Cardiac fibroblast (primary cell): ENCODE measurements around the gene SSX5.
"Not testable (repeated sequence)": the region's sequence is repeated elsewhere in the genome, so short reads cannot be mapped to it uniquely, and the experiment has no call there.

Experiments used
- DNase-seq, 2 donors: peaks; one replicate each; pipeline versions ENCODE4 v3.0.0 to v3.0.0-alpha.2; 2010; ENCODE audit warnings: low read depth in 2 of 2
- H3K4me3 ChIP-seq, 2 donors: replicated peaks in 1 of 2; 1 replicate in 1 of 2; 2 replicates in 1 of 2; pipeline ENCODE4 v1.5.1; 2011; ENCODE audit warnings: low read depth in 2 of 2, low read length in 2 of 2, mild to moderate bottlenecking in 2 of 2, moderate library complexity in 1 of 2
- CTCF ChIP-seq: IDR thresholded peaks from one replicate; pipeline ENCODE4 v1.5.1; 2011; ENCODE audit warnings: low read depth, mild to moderate bottlenecking, low read length, inconsistent platforms

Gene SSX5, protein sequence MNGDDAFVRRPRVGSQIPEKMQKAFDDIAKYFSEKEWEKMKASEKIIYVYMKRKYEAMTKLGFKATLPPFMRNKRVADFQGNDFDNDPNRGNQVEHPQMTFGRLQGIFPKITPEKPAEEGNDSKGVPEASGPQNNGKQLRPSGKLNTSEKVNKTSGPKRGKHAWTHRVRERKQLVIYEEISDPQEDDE

DNA sequence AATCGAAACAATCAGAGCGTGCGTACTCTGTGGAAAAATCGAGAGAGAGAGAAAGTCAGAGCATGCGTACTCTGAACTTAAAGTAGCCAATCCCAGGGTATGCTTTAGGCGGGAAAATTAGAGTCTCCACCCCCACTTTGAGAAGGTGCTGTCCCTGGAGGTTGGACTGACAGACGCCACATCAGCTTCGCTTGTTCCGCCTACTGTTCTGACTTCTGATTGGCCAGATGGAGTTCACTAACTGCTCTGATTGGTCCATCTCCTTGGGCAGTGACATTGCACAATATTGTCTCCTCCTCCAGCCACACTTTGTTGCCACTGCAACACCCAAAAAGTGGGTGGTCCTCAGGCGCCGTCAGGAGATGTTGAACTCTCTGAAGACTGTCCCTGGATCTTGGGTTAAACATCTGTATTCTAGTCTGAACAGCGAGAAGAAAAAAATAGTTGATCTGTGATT, at the start of gene SSX5:
SSX5 (minus strand) TSS at position 51 of the 457 bp plus-strand sequence. CDS start 1,437 bp downstream, outside the sequence.
- DNase-seq: no peak
- TF ChIP-seq CTCF: no peak
- no peak within 1 kb of the TSS for H3K4me3 ChIP-seq

- DNase-seq, H3K4me3 ChIP-seq: not testable (repeated sequence)
Observed at GRCh38 chrX:48224196-48224595, 27.6 kb upstream of the SSX5 start.

DNA sequence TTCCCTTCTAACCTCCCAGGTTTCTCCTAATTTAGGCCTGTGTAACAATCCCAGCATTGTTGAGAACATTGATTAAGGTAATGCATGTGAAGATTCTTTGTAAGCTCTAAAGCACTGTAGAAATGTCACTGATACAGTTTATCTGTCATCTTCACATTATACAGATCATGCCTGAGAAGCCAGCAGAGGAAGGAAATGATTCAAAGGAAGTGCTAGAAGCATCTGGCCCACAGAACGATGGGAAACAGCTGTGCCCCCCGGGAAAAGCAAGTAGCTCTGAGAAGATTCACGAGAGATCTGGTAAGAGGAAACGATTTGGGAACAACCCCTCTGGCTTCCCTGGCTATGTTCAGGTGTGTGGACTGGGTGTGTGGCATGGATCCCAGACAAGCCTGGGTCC, 17.7 kb upstream of the SSX5 start:
- not testable (repeated sequence) for DNase-seq, H3K4me3 ChIP-seq

DNA sequence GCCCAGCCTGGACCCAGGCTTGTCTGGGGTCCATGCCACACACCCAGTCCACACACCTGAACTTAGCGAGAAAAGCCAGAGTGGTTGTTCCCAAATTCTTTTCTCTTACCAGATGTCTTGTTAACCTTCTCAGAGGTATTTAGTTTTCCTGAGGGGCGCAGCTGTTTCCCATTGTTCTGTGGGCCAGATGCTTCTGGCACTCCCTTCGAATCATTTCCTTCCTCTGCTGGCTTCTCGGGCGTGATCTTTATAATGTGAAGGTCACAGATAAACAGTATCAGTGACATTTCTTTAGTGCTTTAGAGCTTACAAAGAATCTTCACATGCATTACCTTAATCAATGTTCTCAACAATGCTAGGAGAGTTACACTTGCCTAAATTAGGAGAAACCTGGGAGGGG, 6.6 kb downstream of the SSX5 start:
- not testable (repeated sequence) for H3K4me3 ChIP-seq

GRCh38 chrX:48181882-48182281, 14.7 kb downstream of the SSX5 start:
- not testable (repeated sequence) for H3K4me3 ChIP-seq, DNase-seq

More for the DNA sequence above, 6.6 kb downstream of the SSX5 start:
- peak; percentile 0 to 9 for DNase-seq

GRCh38 chrX:48180811-48181210, 15.8 kb downstream of the SSX5 start:
- no peak for TF ChIP-seq CTCF
- H3K4me3 ChIP-seq: no peak overlapping the region
- no peak for DNase-seq

DNA sequence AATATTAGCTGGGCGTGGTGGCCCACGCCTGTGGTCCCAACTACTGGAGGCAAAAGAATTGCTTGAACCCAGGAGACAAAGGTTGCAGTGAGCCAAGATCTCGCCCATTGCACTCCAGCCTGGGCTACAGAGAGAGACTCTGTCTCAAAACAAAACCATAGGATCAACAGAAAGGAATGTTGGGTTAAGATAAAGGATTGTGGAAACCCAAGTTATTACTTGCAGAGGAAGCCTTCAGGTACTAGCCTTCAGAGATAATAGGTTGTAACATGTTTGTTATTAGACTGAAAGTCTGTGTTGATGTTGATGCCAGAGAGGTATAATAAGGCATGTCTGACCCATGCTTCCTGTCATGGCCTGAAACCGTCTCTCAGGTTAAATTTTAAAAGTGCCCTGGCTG, 16.9 kb downstream of the SSX5 start:
- DNase-seq: no peak
- TF ChIP-seq CTCF: no peak
- no peak overlapping the region for H3K4me3 ChIP-seq

GRCh38 chrX:48166322-48166721, 30.3 kb downstream of the SSX5 start:
- not testable (repeated sequence) for DNase-seq, H3K4me3 ChIP-seq

DNA sequence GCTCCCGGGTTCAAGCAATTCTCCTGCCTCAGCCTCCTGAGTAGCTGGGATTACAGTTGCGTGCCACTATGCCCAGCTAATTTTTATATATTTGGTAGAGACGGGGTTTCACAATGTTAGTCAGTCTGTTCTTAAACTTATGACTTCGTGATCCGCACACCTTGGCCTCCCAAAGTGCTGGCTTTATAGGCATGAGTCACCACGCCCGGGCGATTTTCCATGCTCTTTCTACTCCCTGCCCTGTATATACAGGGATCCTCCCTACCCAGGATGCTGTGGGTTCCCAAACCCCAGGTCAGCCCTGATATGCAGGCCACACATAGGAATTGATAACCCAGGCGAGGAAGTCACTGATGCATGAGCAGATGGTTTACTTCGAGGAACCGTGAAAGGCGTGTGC, 31.4 kb downstream of the SSX5 start:
- no peak overlapping the region for H3K4me3 ChIP-seq
- no peak for DNase-seq
- no peak for TF ChIP-seq CTCF

GRCh38 chrX:48156014-48156413, 40.6 kb downstream of the SSX5 start:
- H3K4me3 ChIP-seq: no peak overlapping the region
- no peak for DNase-seq
- TF ChIP-seq CTCF: no peak
